Measurements from ENCODE around the gene TVP23A. TPM values are rescaled to one million over a fixed set of nuclear protein-coding genes. Genes with fewer than 3 reads are reported as not detected.

Gene TVP23A
- total RNA-seq, 1 donor from 2014 or later = not detected

GRCh38 chr16:10752843-10753523, 65.6 kb downstream of the TVP23A start:
- Mint-ChIP-seq H3K9me3 (ENCODE audit: unreplicated experiment) (no peaks in the 10 kb centered on the region), H3K4me3 (ENCODE audit: unreplicated experiment) (no peak overlapping the region), H3K27me3 (ENCODE audit: unreplicated experiment) (no peaks in the 10 kb centered on the region), H3K4me1 (ENCODE audit: unreplicated experiment) (peaks cover 3% of the 10 kb centered on the region), H3K36me3 (ENCODE audit: unreplicated experiment) (peaks cover 10% of the 10 kb centered on the region), H3K27ac (ENCODE audit: unreplicated experiment) (no peak overlapping the region)
- TF ChIP-seq CTCF (IDR thresholded peaks at IDR 0.05) = no peak
- DNase-seq (ENCODE audit: extremely low spot score, unreplicated experiment) = no peak

DNA sequence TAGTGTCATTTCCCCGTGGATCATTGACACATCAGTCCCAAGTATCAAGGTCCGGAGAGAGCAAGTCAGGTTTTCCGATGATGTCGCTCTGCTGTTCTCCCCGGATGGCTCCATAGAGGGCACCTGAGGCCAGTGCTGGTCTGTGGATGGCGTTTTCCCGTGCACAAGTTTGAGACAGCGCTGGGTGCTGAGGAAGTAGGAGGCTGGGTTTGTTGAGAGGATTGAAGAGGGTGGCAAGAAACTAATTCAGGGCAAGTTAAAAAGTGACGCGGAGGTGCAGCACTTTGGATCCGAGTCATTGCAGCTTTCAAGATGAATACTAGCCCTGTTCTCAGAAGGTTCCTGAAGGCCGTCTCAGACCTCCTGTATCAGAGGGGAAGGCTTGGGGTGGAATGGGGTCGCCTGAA, 67.3 kb downstream of the TVP23A start:
- TF ChIP-seq CTCF (IDR thresholded peaks at IDR 0.05) = no peak
- H3K36me3 Mint-ChIP-seq (ENCODE audit: unreplicated experiment) = peaks cover 10% of the 10 kb centered on the region
- no peak overlapping the region for H3K4me3 Mint-ChIP-seq (ENCODE audit: unreplicated experiment)
- no peaks in the 10 kb centered on the region for H3K27me3 Mint-ChIP-seq (ENCODE audit: unreplicated experiment)
- no peak for DNase-seq (ENCODE audit: extremely low spot score, unreplicated experiment)
- H3K4me1 Mint-ChIP-seq (ENCODE audit: unreplicated experiment) = peaks cover 2% of the 10 kb centered on the region
- no peaks in the 10 kb centered on the region for H3K9me3 Mint-ChIP-seq (ENCODE audit: unreplicated experiment)
- no peak overlapping the region for H3K27ac Mint-ChIP-seq (ENCODE audit: unreplicated experiment)

DNA sequence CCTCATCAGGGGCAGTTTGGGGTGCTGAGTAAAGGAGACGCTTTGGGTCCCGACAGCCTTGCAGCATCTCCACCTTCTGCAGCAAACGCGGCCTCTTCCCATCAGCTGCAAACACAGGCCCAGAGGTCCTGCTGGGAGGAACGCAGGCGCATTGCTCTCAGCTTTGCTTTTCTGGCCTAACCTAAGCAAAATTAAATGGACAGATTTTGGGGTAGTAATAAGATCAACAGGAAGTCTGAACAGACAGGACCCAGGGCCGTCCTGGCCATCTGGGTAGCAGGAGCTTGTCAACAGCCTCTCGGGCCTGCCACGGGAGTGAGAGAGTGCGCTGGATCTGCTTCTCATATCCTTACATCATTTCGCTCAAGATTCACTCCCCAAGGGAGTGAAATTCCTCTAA, 67.8 kb downstream of the TVP23A start:
- no peak for TF ChIP-seq CTCF (IDR thresholded peaks at IDR 0.05)
- Mint-ChIP-seq H3K4me1 (ENCODE audit: unreplicated experiment) (peaks cover 3% of the 10 kb centered on the region), H3K9me3 (ENCODE audit: unreplicated experiment) (no peaks in the 10 kb centered on the region), H3K36me3 (ENCODE audit: unreplicated experiment) (peaks cover 12% of the 10 kb centered on the region), H3K27me3 (ENCODE audit: unreplicated experiment) (no peaks in the 10 kb centered on the region), H3K4me3 (ENCODE audit: unreplicated experiment) (no peak overlapping the region), H3K27ac (ENCODE audit: unreplicated experiment) (no peak overlapping the region)
- DNase-seq (ENCODE audit: extremely low spot score, unreplicated experiment) = no peak

- TF ChIP-seq CTCF (IDR thresholded peaks at IDR 0.05) = no peak
- peak overlapping the region; percentile 12 for H3K27ac Mint-ChIP-seq (ENCODE audit: unreplicated experiment)
- H3K9me3 Mint-ChIP-seq (ENCODE audit: unreplicated experiment) = no peaks in the 10 kb centered on the region
- peaks cover 5% of the 10 kb centered on the region for H3K36me3 Mint-ChIP-seq (ENCODE audit: unreplicated experiment)
- DNase-seq (ENCODE audit: extremely low spot score, unreplicated experiment) = no peak
- H3K4me3 Mint-ChIP-seq (ENCODE audit: unreplicated experiment) = peak overlapping the region; percentile 15
- no peaks in the 10 kb centered on the region for H3K27me3 Mint-ChIP-seq (ENCODE audit: unreplicated experiment)
- peaks cover 17% of the 10 kb centered on the region for H3K4me1 Mint-ChIP-seq (ENCODE audit: unreplicated experiment)
These were observed 72.8 kb downstream of the TVP23A start for GRCh38 chr16:10745841-10746240.

GRCh38 chr16:10744370-10745030, 74.1 kb downstream of the TVP23A start:
- DNase-seq (ENCODE audit: extremely low spot score, unreplicated experiment) = no peak
- H3K27me3 Mint-ChIP-seq (ENCODE audit: unreplicated experiment) = no peaks in the 10 kb centered on the region
- peaks cover 5% of the 10 kb centered on the region for H3K36me3 Mint-ChIP-seq (ENCODE audit: unreplicated experiment)
- H3K4me1 Mint-ChIP-seq (ENCODE audit: unreplicated experiment) = peaks cover 17% of the 10 kb centered on the region
- peak overlapping the region; percentile 100 for H3K27ac Mint-ChIP-seq (ENCODE audit: unreplicated experiment)
- no peaks in the 10 kb centered on the region for H3K9me3 Mint-ChIP-seq (ENCODE audit: unreplicated experiment)
- H3K4me3 Mint-ChIP-seq (ENCODE audit: unreplicated experiment) = peak overlapping the region; percentile 84
- TF ChIP-seq CTCF (IDR thresholded peaks at IDR 0.05) = no peak
